IMR-90 (cell line): ENCODE results near the gene CDK5RAP2. TPM values are rescaled to one million over a fixed set of nuclear protein-coding genes. Genes with fewer than 3 reads are reported as not detected.

Experiments used
- ATAC-seq: fragments of 200-7000 bp; cut with Tn5 transposase; 2 replicates; pipeline ENCODE4 v1.9.1; 2020; ENCODE audit warnings: low read depth, mild to moderate bottlenecking, moderate library complexity
- BruUV-seq: library from RNA; stranded (reverse); fragments of 400-500 nt; replicated peaks from 2 replicates; lab custom pipeline; 2021; lab: Mats Ljungman, UMichigan
- CTCF ChIA-PET: fragments of 300-600 bp; formaldehyde crosslinking; extraction: SDS; loops from one replicate; lab custom pipeline; 2021; ENCODE audit warnings: antibody characterized with exemption; lab: Yijun Ruan, JAX
- POLR2A ChIA-PET: fragments of 300-600 bp; sonication (Branson Sonifier 250); formaldehyde crosslinking; loops from one replicate; lab custom pipeline; 2022; ENCODE audit warnings: antibody characterized with exemption; ENCODE audit not compliant: unreplicated experiment; lab: Charles Lee
- DNase-seq: peaks from one replicate; pipeline ENCODE4 v3.0.0; 2013
- H2AFZ ChIP-seq: replicated peaks from 2 replicates; pipeline ENCODE3; 2013; ENCODE audit warnings: low read length, mild to moderate bottlenecking; ENCODE audit not compliant: poor library complexity
- H2AK5ac ChIP-seq: 2 replicates; pipeline ENCODE4 v1.6.1; 2013; ENCODE audit warnings: low read depth, low read length, inconsistent platforms
- H2AK9ac ChIP-seq: replicated peaks from 2 replicates; pipeline ENCODE3; 2013; ENCODE audit warnings: mild to moderate bottlenecking, low read depth, low read length, moderate library complexity; ENCODE audit not compliant: poor library complexity
- H2BK120ac ChIP-seq: 2 replicates; pipeline ENCODE4 v1.6.1; 2013; ENCODE audit warnings: low read depth, low read length, inconsistent platforms
- H2BK15ac ChIP-seq: 3 replicates; pipeline ENCODE4 v1.6.1; 2013; ENCODE audit warnings: low read depth, low read length, inconsistent platforms
- H2BK20ac ChIP-seq: 2 replicates; pipeline ENCODE4 v1.6.1; 2013; ENCODE audit warnings: low read depth, mild to moderate bottlenecking, inconsistent platforms, low read length, moderate library complexity
- H2BK5ac ChIP-seq: 2 replicates; pipeline ENCODE4 v1.6.1; 2013; ENCODE audit warnings: mild to moderate bottlenecking, low read depth, low read length, inconsistent platforms; ENCODE audit not compliant: poor library complexity, severe bottlenecking
- H3K14ac ChIP-seq: replicated peaks from 2 replicates; pipeline ENCODE4 v1.6.1; 2013; ENCODE audit warnings: low read depth, low read length, inconsistent platforms
- H3K18ac ChIP-seq: 2 replicates; pipeline ENCODE4 v1.6.1; 2013; ENCODE audit warnings: low read depth, low read length, control low read depth
- H3K23ac ChIP-seq: 2 replicates; pipeline ENCODE4 v1.6.1; 2013; ENCODE audit warnings: low read depth, low read length, inconsistent platforms
- H3K27ac ChIP-seq: 2 replicates; pipeline ENCODE4 v1.5.1; 2013; ENCODE audit warnings: mild to moderate bottlenecking, control low read depth, low read length; ENCODE audit not compliant: insufficient read depth
- H3K27me3 ChIP-seq: 2 replicates; pipeline ENCODE4 v1.6.1; 2013; ENCODE audit warnings: low read length; ENCODE audit not compliant: control insufficient read depth, insufficient read depth
- H3K36me3 ChIP-seq: 2 replicates; pipeline ENCODE4 v1.6.1; 2013; ENCODE audit warnings: low read length, mixed read lengths; ENCODE audit not compliant: control insufficient read depth, insufficient read depth
- H3K4ac ChIP-seq: 2 replicates; pipeline ENCODE4 v1.6.1; 2013; ENCODE audit warnings: low read depth, low read length, inconsistent platforms
- H3K4me1 ChIP-seq: 2 replicates; pipeline ENCODE4 v1.6.1; 2013; ENCODE audit warnings: low read length, mixed read lengths; ENCODE audit not compliant: control insufficient read depth, insufficient read depth
- H3K4me2 ChIP-seq: 2 replicates; pipeline ENCODE4 v1.6.1; 2013; ENCODE audit warnings: low read depth, mild to moderate bottlenecking, control low read depth, low read length, moderate library complexity
- H3K4me3 ChIP-seq: 2 replicates; pipeline ENCODE4 v1.5.1; 2013; ENCODE audit warnings: low read depth, mild to moderate bottlenecking, control low read depth, low read length, moderate library complexity; ENCODE audit not compliant: insufficient read depth
- H3K56ac ChIP-seq: 2 replicates; pipeline ENCODE4 v1.6.1; 2013; ENCODE audit warnings: low read length, inconsistent platforms; ENCODE audit not compliant: insufficient read depth; ENCODE audit errors: extremely low read depth
- H3K79me1 ChIP-seq, 2 experiments: 2 replicates each; pipeline ENCODE4 v1.6.1; 2013; ENCODE audit warnings: low read length in 2 of 2, inconsistent platforms in 1 of 2, low read depth in 1 of 2
- H3K9ac ChIP-seq: 2 replicates; pipeline ENCODE4 v1.6.1; 2013; ENCODE audit warnings: low read depth, low read length, control low read depth
- H3K9me1 ChIP-seq: 2 replicates; pipeline ENCODE4 v1.6.1; 2013; ENCODE audit warnings: low read length, inconsistent platforms; ENCODE audit not compliant: insufficient read depth
- H3K9me3 ChIP-seq: 2 replicates; pipeline ENCODE4 v1.6.1; 2013; ENCODE audit warnings: low read length; ENCODE audit not compliant: control insufficient read depth, insufficient read depth
- H4K20me1 ChIP-seq: 2 replicates; pipeline ENCODE4 v1.6.1; 2013; ENCODE audit warnings: low read length, inconsistent platforms; ENCODE audit not compliant: insufficient read depth
- H4K5ac ChIP-seq: 2 replicates; pipeline ENCODE4 v1.6.1; 2013; ENCODE audit warnings: mild to moderate bottlenecking, low read depth, low read length, control low read depth
- H4K8ac ChIP-seq, 2 experiments: 2 replicates each; pipeline ENCODE4 v1.6.1; 2013; ENCODE audit warnings: low read depth in 2 of 2, low read length in 2 of 2, control low read depth in 1 of 2, inconsistent platforms in 1 of 2
- H4K91ac ChIP-seq: 2 replicates; pipeline ENCODE4 v1.6.1; 2013; ENCODE audit warnings: low read depth, low read length, inconsistent platforms; ENCODE audit not compliant: insufficient read depth
- BHLHE40 ChIP-seq: fragments of 150-350 bp; IDR thresholded peaks from 2 replicates; pipeline ENCODE4 v1.6.1; 2016; ENCODE audit warnings: mild to moderate bottlenecking, low read depth, low read length
- CEBPB ChIP-seq: IDR thresholded peaks from 2 replicates; pipeline ENCODE4 v1.6.1; 2012; ENCODE audit warnings: low read depth, low read length, improper control_type of control experiment
- CHD1 ChIP-seq: IDR thresholded peaks from 2 replicates; pipeline ENCODE4 v1.6.1; 2012; ENCODE audit warnings: low read depth, low read length, improper control_type of control experiment
- FOS ChIP-seq: fragments of 150-350 bp; IDR thresholded peaks from 2 replicates; pipeline ENCODE4 v1.6.1; 2016; ENCODE audit warnings: low read depth, low read length
- MAFK ChIP-seq: IDR thresholded peaks from 2 replicates; pipeline ENCODE4 v1.6.1; 2012; ENCODE audit warnings: low read depth, low read length, improper control_type of control experiment
- MAZ ChIP-seq: IDR thresholded peaks from 2 replicates; pipeline ENCODE4 v1.6.1; 2012; ENCODE audit warnings: low read depth, mild to moderate bottlenecking, low read length, improper control_type of control experiment, moderate library complexity, borderline replicate concordance
- MXI1 ChIP-seq: IDR thresholded peaks from 2 replicates; pipeline ENCODE4 v1.6.1; 2012; ENCODE audit warnings: low read depth, mild to moderate bottlenecking, low read length, moderate library complexity, borderline replicate concordance
- NFE2L2 ChIP-seq: fragments of 150-350 bp; IDR thresholded peaks from 2 replicates; pipeline ENCODE4 v1.6.1; 2016; ENCODE audit warnings: low read depth, mild to moderate bottlenecking, low read length
- POLR2A ChIP-seq: IDR thresholded peaks from 2 replicates; pipeline ENCODE4 v1.6.1; 2012; ENCODE audit warnings: mild to moderate bottlenecking, low read depth, low read length
- RAD21 ChIP-seq: IDR thresholded peaks from 2 replicates; pipeline ENCODE4 v1.6.1; 2012; ENCODE audit warnings: low read length, improper control_type of control experiment
- RCOR1 ChIP-seq: IDR thresholded peaks from 2 replicates; pipeline ENCODE4 v1.6.1; 2012; ENCODE audit warnings: mild to moderate bottlenecking, low read length, improper control_type of control experiment; ENCODE audit not compliant: insufficient replicate concordance
- RFX5 ChIP-seq: IDR thresholded peaks from 2 replicates; pipeline ENCODE4 v1.8.0; 2012; ENCODE audit warnings: low read depth, mild to moderate bottlenecking, low read length, moderate library complexity
- SMC3 ChIP-seq: fragments of 150-350 bp; IDR thresholded peaks from 2 replicates; pipeline ENCODE4 v1.6.1; 2016; ENCODE audit warnings: low read depth, mild to moderate bottlenecking, antibody characterized with exemption, low read length, moderate library complexity
- WGBS, 2 experiments: methylation state at CpG; one replicate each; pipeline versions ENCODE4 v1.1.5 to v1.1.7; 2013; ENCODE audit warnings: missing lambda C conversion rate in 2 of 2; ENCODE audit not compliant: insufficient read length in 1 of 2; ENCODE audit errors: extremely low coverage in 2 of 2; 5-methylcytosine and 5-hydroxymethylcytosine counted together
- dilution Hi-C: fragments of 300-500 bp; cut with HindIII; formaldehyde crosslinking; loops from one replicate; pipeline ENCODE4 v1.14.3; 2018; ENCODE audit warnings: low sequenced_read_pairs; ENCODE audit not compliant: unreplicated experiment
- in situ Hi-C: fragments of 300-500 bp; cut with MboI; formaldehyde crosslinking; loops from 3 replicates; pipeline ENCODE4 v1.14.3; 2019; ENCODE audit warnings: low sequenced_read_pairs, inconsistent platforms, mixed read lengths
- intact Hi-C: fragments of 100-400 bp; cut with micrococcal nuclease; formaldehyde crosslinking; loops from 2 replicates; pipeline ENCODE4 v1.10.0; 2022
- polyA plus RNA-seq, 3 experiments: library from polyadenylated mRNA; depleted of rRNA; stranded (reverse); fragments of >200 nt; gene quantifications; 2 replicates each; pipeline ENCODE4 v1.2.3, GENCODE V29; 2012; ENCODE audit warnings: low replicate concordance in 1 of 3
- total RNA-seq: library from RNA; depleted of rRNA; stranded (reverse); fragments of >200 nt; gene quantifications from 2 replicates; pipeline ENCODE4 v1.2.3, GENCODE V29; 2012
- TF ChIP-seq, protein P1 (sequence below): conservative IDR thresholded peaks from 2 replicates; pipeline ENCODE4 v1.5.1; 2012; ENCODE audit warnings: mild to moderate bottlenecking, low read depth, low read length, improper control_type of control experiment
- TF ChIP-seq, protein P2 (sequence below): fragments of 150-350 bp; IDR thresholded peaks from 2 replicates; pipeline ENCODE4 v1.6.1; 2016; ENCODE audit warnings: low read depth, mild to moderate bottlenecking, low read length, moderate library complexity, borderline replicate concordance
- TF ChIP-seq, protein P3 (sequence below): fragments of 150-350 bp; IDR thresholded peaks from 2 replicates; pipeline ENCODE4 v1.6.1; 2017; ENCODE audit warnings: mild to moderate bottlenecking, antibody characterized with exemption, low read length, low read depth

CDK5RAP2 gene
- total and polyA plus RNA-seq, 2 of the 4 experiments (the other 2 are of a cell fraction) = 29.5 to 31.7 TPM

DNA sequence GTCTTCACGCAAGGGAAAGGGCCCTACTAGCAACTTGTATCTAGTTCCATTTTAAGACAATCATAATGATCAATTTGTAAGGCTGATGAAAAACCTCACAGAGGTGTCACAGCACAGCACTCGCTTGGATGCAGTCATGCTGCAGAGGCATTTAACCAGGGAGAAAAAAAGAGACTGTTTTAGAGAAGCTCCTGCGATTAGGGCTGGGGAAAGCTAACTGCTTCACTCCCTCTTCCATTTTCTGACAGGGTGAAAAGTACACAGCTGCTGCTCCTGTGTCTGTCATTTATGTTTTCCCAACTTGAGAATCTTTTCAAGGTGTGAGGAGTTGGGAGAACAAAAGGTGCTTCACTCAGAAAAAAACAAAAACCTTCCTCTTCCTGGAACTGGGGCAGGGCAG, 106.4 kb downstream of the CDK5RAP2 start:
- ATAC-seq (no peak), DNase-seq (no peak)
- WGBS, 2 experiments = 100% methylated on average over 1 of the region's 3 CpGs; no CpG with 5 or more reads in 1 of the 2 experiments
- no TSS peak for BruUV-seq
- ChIA-PET POLR2A (no interaction called here), CTCF (no interaction called here)
- Histone ChIP-seq H3K4me2 (no peak overlapping the region), H2BK5ac (no peak overlapping the region), H3K27ac (no peak overlapping the region), H3K23ac (no peak overlapping the region), H3K9me1 (no peaks in the 10 kb centered on the region; the same call in 1 of the 2 replicates), H3K56ac (no peak overlapping the region), H4K8ac (no peak overlapping the region), H3K79me1 (peaks cover 0 to 3% of the 10 kb centered on the region in 2 experiments; a peak in 1 of 4 replicates), H3K36me3 (peaks cover 5% of the 10 kb centered on the region), H3K4ac (no peak overlapping the region), H3K9me3 (no peaks in the 10 kb centered on the region), H4K5ac (no peak overlapping the region), H3K27me3 (no peaks in the 10 kb centered on the region), H2AFZ (no peak overlapping the region), H3K4me1 (peaks cover 7% of the 10 kb centered on the region; the same call in 1 of the 2 replicates), H2BK15ac (no peak overlapping the region), H3K9ac (no peak overlapping the region), H3K14ac (no peak overlapping the region), H4K20me1 (no peaks in the 10 kb centered on the region; the same call in 1 of the 2 replicates), H2AK9ac (no peak overlapping the region), H2AK5ac (no peak overlapping the region; the same call in 1 of the 2 replicates), H3K18ac (no peak overlapping the region), H2BK120ac (no peak overlapping the region), H2BK20ac (no peak overlapping the region), H4K91ac (no peak overlapping the region), H3K4me3 (no peak overlapping the region)
- in situ Hi-C loops (loop anchor here (10.0 kb wide), 2 partner anchors 509 to 919 kb away; no protein-coding TSS in a partner anchor), dilution Hi-C loops (no loop called here), intact Hi-C loops (loop anchor here (2.0 kb wide), 1 partner anchor 79 kb away; no protein-coding TSS in a partner anchor)
- TF ChIP-seq RCOR1 (no peak), BHLHE40 (no peak), CEBPB (no peak), NFE2L2 (no peak), FOS (no peak), POLR2A (no peak), MXI1 (no peak), RFX5 (no peak), MAZ (no peak), MAFK (no peak), CHD1 (no peak), RAD21 (no peak), SMC3 (no peak)
- TF ChIP-seq, protein P1, sequence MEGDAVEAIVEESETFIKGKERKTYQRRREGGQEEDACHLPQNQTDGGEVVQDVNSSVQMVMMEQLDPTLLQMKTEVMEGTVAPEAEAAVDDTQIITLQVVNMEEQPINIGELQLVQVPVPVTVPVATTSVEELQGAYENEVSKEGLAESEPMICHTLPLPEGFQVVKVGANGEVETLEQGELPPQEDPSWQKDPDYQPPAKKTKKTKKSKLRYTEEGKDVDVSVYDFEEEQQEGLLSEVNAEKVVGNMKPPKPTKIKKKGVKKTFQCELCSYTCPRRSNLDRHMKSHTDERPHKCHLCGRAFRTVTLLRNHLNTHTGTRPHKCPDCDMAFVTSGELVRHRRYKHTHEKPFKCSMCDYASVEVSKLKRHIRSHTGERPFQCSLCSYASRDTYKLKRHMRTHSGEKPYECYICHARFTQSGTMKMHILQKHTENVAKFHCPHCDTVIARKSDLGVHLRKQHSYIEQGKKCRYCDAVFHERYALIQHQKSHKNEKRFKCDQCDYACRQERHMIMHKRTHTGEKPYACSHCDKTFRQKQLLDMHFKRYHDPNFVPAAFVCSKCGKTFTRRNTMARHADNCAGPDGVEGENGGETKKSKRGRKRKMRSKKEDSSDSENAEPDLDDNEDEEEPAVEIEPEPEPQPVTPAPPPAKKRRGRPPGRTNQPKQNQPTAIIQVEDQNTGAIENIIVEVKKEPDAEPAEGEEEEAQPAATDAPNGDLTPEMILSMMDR = no peak
- TF ChIP-seq, protein P2, sequence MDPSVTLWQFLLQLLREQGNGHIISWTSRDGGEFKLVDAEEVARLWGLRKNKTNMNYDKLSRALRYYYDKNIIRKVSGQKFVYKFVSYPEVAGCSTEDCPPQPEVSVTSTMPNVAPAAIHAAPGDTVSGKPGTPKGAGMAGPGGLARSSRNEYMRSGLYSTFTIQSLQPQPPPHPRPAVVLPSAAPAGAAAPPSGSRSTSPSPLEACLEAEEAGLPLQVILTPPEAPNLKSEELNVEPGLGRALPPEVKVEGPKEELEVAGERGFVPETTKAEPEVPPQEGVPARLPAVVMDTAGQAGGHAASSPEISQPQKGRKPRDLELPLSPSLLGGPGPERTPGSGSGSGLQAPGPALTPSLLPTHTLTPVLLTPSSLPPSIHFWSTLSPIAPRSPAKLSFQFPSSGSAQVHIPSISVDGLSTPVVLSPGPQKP = no peak
- TF ChIP-seq, protein P3, sequence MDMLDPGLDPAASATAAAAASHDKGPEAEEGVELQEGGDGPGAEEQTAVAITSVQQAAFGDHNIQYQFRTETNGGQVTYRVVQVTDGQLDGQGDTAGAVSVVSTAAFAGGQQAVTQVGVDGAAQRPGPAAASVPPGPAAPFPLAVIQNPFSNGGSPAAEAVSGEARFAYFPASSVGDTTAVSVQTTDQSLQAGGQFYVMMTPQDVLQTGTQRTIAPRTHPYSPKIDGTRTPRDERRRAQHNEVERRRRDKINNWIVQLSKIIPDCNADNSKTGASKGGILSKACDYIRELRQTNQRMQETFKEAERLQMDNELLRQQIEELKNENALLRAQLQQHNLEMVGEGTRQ = no peak
